ENCODE data around the gene GARS1.

- TF ChIP-seq CTCF (IDR thresholded peaks at IDR 0.05) (no peak), POLR2A (IDR thresholded peaks at IDR 0.05) (no peak)
Observed at GRCh38 chr7:30648744-30649540, 54.3 kb downstream of the GARS1 start.
